Measurements from ENCODE around the gene TNFRSF12A.

TNFRSF12A gene

GRCh38 chr16:2980227-2981176 is 39.7 kb upstream of the TNFRSF12A start, which contains the start of gene PKMYT1:
TSS of gene PKMYT1 (minus strand) at chr16:2980446. CDS start at chr16:2979657, 789 bp downstream.
- DNase-seq: peak; percentile 81 to 91 (median 88)
- ChIA-PET CTCF (interaction anchor here (0.6 to 2.7 kb wide), 6 partner anchors 9 to 47 kb away, joined by 3 to 10 read pairs (median 4); no protein-coding TSS in a partner anchor), POLR2A (interaction anchor here (0.6 to 1.3 kb wide), 3 partner anchors 10 to 808 kb away, joined by 3 to 5 read pairs (median 4); no protein-coding TSS in a partner anchor)
- peak within 1 kb of the TSS; percentile 34 to 95 (median 88) for H3K4me3 ChIP-seq (ENCODE audit: control insufficient read depth in 1 of 7, extremely low read depth in 1 of 7, insufficient read depth in 4 of 7, low read depth in 2 of 7, low read length in 6 of 7)
- peaks cover 0 to 37% (median 22%) of the 10 kb centered on the region in 4 experiments for H3K4me1 ChIP-seq (ENCODE audit: control extremely low read depth in 1 of 4, control insufficient read depth in 4 of 4, insufficient read depth in 4 of 4, low read length in 3 of 4)
- no peaks in the 10 kb centered on the region for H3K27me3 ChIP-seq (replicated peaks in 2 of 5; ENCODE audit: control insufficient read depth in 4 of 5, insufficient read depth in 5 of 5, low read length in 4 of 5)
- H3K9me3 ChIP-seq (ENCODE audit: control extremely low read depth in 1 of 5, control insufficient read depth in 4 of 5, insufficient read depth in 2 of 5, low read depth in 1 of 5, low read length in 4 of 5): no peaks in the 10 kb centered on the region
- peaks cover 0 to 28% (median 4%) of the 10 kb centered on the region in 4 experiments for H3K36me3 ChIP-seq (ENCODE audit: control insufficient read depth in 4 of 4, insufficient read depth in 4 of 4, low read length in 3 of 4)
- WGBS (ENCODE audit: insufficient coverage): 4% methylated on average over 72 of the region's 91 CpGs
- peak within 1 kb of the TSS; percentile 74 to 89 for H3K27ac ChIP-seq (ENCODE audit: insufficient read depth in 1 of 2, low read depth in 1 of 2, low read length in 2 of 2, poor library complexity in 1 of 2, severe bottlenecking in 2 of 2)

GRCh38 chr16:2981177-2981898 is 38.8 kb upstream of the TNFRSF12A start:
- Histone ChIP-seq H3K4me3 (ENCODE audit: control insufficient read depth in 1 of 7, extremely low read depth in 1 of 7, insufficient read depth in 4 of 7, low read depth in 2 of 7, low read length in 6 of 7) (peak overlapping the region in 4 of 7 experiments; percentile 82 to 95 (median 88)), H3K27me3 (replicated peaks in 2 of 5; ENCODE audit: control insufficient read depth in 4 of 5, insufficient read depth in 5 of 5, low read length in 4 of 5) (no peaks in the 10 kb centered on the region), H3K27ac (ENCODE audit: insufficient read depth in 1 of 2, low read depth in 1 of 2, low read length in 2 of 2, poor library complexity in 1 of 2, severe bottlenecking in 2 of 2) (peak overlapping the region in 1 of 2 experiments; percentile 89), H3K36me3 (ENCODE audit: control insufficient read depth in 4 of 4, insufficient read depth in 4 of 4, low read length in 3 of 4) (peaks cover 0 to 20% (median 1%) of the 10 kb centered on the region in 4 experiments), H3K9me3 (ENCODE audit: control extremely low read depth in 1 of 5, control insufficient read depth in 4 of 5, insufficient read depth in 2 of 5, low read depth in 1 of 5, low read length in 4 of 5) (no peaks in the 10 kb centered on the region), H3K4me1 (ENCODE audit: control extremely low read depth in 1 of 4, control insufficient read depth in 4 of 4, insufficient read depth in 4 of 4, low read length in 3 of 4) (peaks cover 0 to 37% (median 22%) of the 10 kb centered on the region in 4 experiments)
- POLR2A ChIA-PET: no interaction called here
- 85% methylated on average over 30 of the region's 33 CpGs for whole genome bisulfite sequencing (ENCODE audit: insufficient coverage)
- CTCF ChIA-PET: interaction anchor here (0.9 to 2.7 kb wide), 5 partner anchors 10 to 15 kb away, joined by 3 to 10 read pairs (median 4); no protein-coding TSS in a partner anchor
- DNase-seq: no peak

- no peak overlapping the region for H3K4me3 ChIP-seq (ENCODE audit: control insufficient read depth in 1 of 7, extremely low read depth in 1 of 7, insufficient read depth in 4 of 7, low read depth in 2 of 7, low read length in 6 of 7)
- no peak for DNase-seq
- no peaks in the 10 kb centered on the region for H3K9me3 ChIP-seq (ENCODE audit: control extremely low read depth in 1 of 5, control insufficient read depth in 4 of 5, insufficient read depth in 2 of 5, low read depth in 1 of 5, low read length in 4 of 5)
- no peaks in the 10 kb centered on the region for H3K27me3 ChIP-seq (replicated peaks in 2 of 5; ENCODE audit: control insufficient read depth in 4 of 5, insufficient read depth in 5 of 5, low read length in 4 of 5)
- H3K36me3 ChIP-seq (ENCODE audit: control insufficient read depth in 4 of 4, insufficient read depth in 4 of 4, low read length in 3 of 4): peaks cover 0 to 15% (median 0%) of the 10 kb centered on the region in 4 experiments
- WGBS (ENCODE audit: insufficient coverage): 100% methylated on average over 2 of the region's 4 CpGs
- CTCF ChIA-PET: interaction anchor here (1.1 to 2.7 kb wide), 3 partner anchors 12 to 16 kb away, joined by 3 to 10 read pairs (median 4); no protein-coding TSS in a partner anchor
- POLR2A ChIA-PET: no interaction called here
- peaks cover 0 to 37% (median 22%) of the 10 kb centered on the region in 4 experiments for H3K4me1 ChIP-seq (ENCODE audit: control extremely low read depth in 1 of 4, control insufficient read depth in 4 of 4, insufficient read depth in 4 of 4, low read length in 3 of 4)
- peak overlapping the region in 1 of 2 experiments; percentile 89 for H3K27ac ChIP-seq (ENCODE audit: insufficient read depth in 1 of 2, low read depth in 1 of 2, low read length in 2 of 2, poor library complexity in 1 of 2, severe bottlenecking in 2 of 2)
These were observed 38.3 kb upstream of the TNFRSF12A start for GRCh38 chr16:2981899-2982250.

GRCh38 chr16:2982402-2982801 is 37.8 kb upstream of the TNFRSF12A start:
- peaks cover 0 to 37% (median 22%) of the 10 kb centered on the region in 4 experiments for H3K4me1 ChIP-seq (ENCODE audit: control extremely low read depth in 1 of 4, control insufficient read depth in 4 of 4, insufficient read depth in 4 of 4, low read length in 3 of 4)
- no peaks in the 10 kb centered on the region for H3K9me3 ChIP-seq (ENCODE audit: control extremely low read depth in 1 of 5, control insufficient read depth in 4 of 5, insufficient read depth in 2 of 5, low read depth in 1 of 5, low read length in 4 of 5)
- H3K27ac ChIP-seq (ENCODE audit: insufficient read depth in 1 of 2, low read depth in 1 of 2, low read length in 2 of 2, poor library complexity in 1 of 2, severe bottlenecking in 2 of 2): no peak overlapping the region
- DNase-seq: no peak
- no peak overlapping the region for H3K4me3 ChIP-seq (ENCODE audit: control insufficient read depth in 1 of 7, extremely low read depth in 1 of 7, insufficient read depth in 4 of 7, low read depth in 2 of 7, low read length in 6 of 7)
- no peaks in the 10 kb centered on the region for H3K27me3 ChIP-seq (replicated peaks in 2 of 5; ENCODE audit: control insufficient read depth in 4 of 5, insufficient read depth in 5 of 5, low read length in 4 of 5)
- POLR2A ChIA-PET: no interaction called here
- 89% methylated on average over 5 of the region's 5 CpGs for WGBS (ENCODE audit: insufficient coverage)
- CTCF ChIA-PET: interaction anchor here (1.1 to 2.7 kb wide), 8 partner anchors 13 to 62 kb away, joined by 3 to 10 read pairs (median 4); partner anchors contain the start of gene PAQR4
- H3K36me3 ChIP-seq (ENCODE audit: control insufficient read depth in 4 of 4, insufficient read depth in 4 of 4, low read length in 3 of 4): peaks cover 0 to 9% (median 0%) of the 10 kb centered on the region in 4 experiments

GRCh38 chr16:2983706-2984136 is 36.4 kb upstream of the TNFRSF12A start:
- ChIA-PET POLR2A (no interaction called here), CTCF (interaction anchor here (0.8 to 1.6 kb wide), 8 partner anchors 9 to 44 kb away, joined by 3 to 5 read pairs (median 4); partner anchors contain the start of gene PAQR4)
- Histone ChIP-seq H3K27me3 (replicated peaks in 2 of 5; ENCODE audit: control insufficient read depth in 4 of 5, insufficient read depth in 5 of 5, low read length in 4 of 5) (no peaks in the 10 kb centered on the region), H3K4me3 (ENCODE audit: control insufficient read depth in 1 of 7, extremely low read depth in 1 of 7, insufficient read depth in 4 of 7, low read depth in 2 of 7, low read length in 6 of 7) (peak overlapping the region in 3 of 7 experiments; percentile 42 to 58 (median 43)), H3K4me1 (ENCODE audit: control extremely low read depth in 1 of 4, control insufficient read depth in 4 of 4, insufficient read depth in 4 of 4, low read length in 3 of 4) (peaks cover 0 to 32% (median 22%) of the 10 kb centered on the region in 4 experiments), H3K36me3 (ENCODE audit: control insufficient read depth in 4 of 4, insufficient read depth in 4 of 4, low read length in 3 of 4) (no peaks in the 10 kb centered on the region), H3K9me3 (ENCODE audit: control extremely low read depth in 1 of 5, control insufficient read depth in 4 of 5, insufficient read depth in 2 of 5, low read depth in 1 of 5, low read length in 4 of 5) (no peaks in the 10 kb centered on the region), H3K27ac (ENCODE audit: insufficient read depth in 1 of 2, low read depth in 1 of 2, low read length in 2 of 2, poor library complexity in 1 of 2, severe bottlenecking in 2 of 2) (no peak overlapping the region)
- WGBS (ENCODE audit: insufficient coverage): 5% methylated on average over 39 of the region's 42 CpGs
- peak in 2 of 3 donors; percentile 60 to 65 for DNase-seq

- no peak for DNase-seq
- Histone ChIP-seq H3K36me3 (ENCODE audit: control insufficient read depth in 4 of 4, insufficient read depth in 4 of 4, low read length in 3 of 4) (no peaks in the 10 kb centered on the region), H3K27me3 (replicated peaks in 2 of 5; ENCODE audit: control insufficient read depth in 4 of 5, insufficient read depth in 5 of 5, low read length in 4 of 5) (no peaks in the 10 kb centered on the region), H3K4me3 (ENCODE audit: control insufficient read depth in 1 of 7, extremely low read depth in 1 of 7, insufficient read depth in 4 of 7, low read depth in 2 of 7, low read length in 6 of 7) (no peak overlapping the region), H3K27ac (ENCODE audit: insufficient read depth in 1 of 2, low read depth in 1 of 2, low read length in 2 of 2, poor library complexity in 1 of 2, severe bottlenecking in 2 of 2) (no peak overlapping the region), H3K9me3 (ENCODE audit: control extremely low read depth in 1 of 5, control insufficient read depth in 4 of 5, insufficient read depth in 2 of 5, low read depth in 1 of 5, low read length in 4 of 5) (no peaks in the 10 kb centered on the region), H3K4me1 (ENCODE audit: control extremely low read depth in 1 of 4, control insufficient read depth in 4 of 4, insufficient read depth in 4 of 4, low read length in 3 of 4) (peaks cover 0 to 20% (median 11%) of the 10 kb centered on the region in 4 experiments)
- CTCF ChIA-PET: interaction anchor here (1.2 to 1.7 kb wide), 4 partner anchors 14 to 24 kb away, joined by 3 to 4 read pairs (median 4); no protein-coding TSS in a partner anchor
- POLR2A ChIA-PET: no interaction called here
- WGBS (ENCODE audit: insufficient coverage): 96% methylated on average over 7 of the region's 9 CpGs
These were observed 34.7 kb upstream of the TNFRSF12A start for GRCh38 chr16:2985462-2985861.
